Amniotic epithelial cell (primary cell): ENCODE results near the gene MAPK11.

Source experiments
- DNase-seq: peaks from one replicate; pipeline ENCODE4 v3.0.0-alpha.2; 2010; ENCODE audit warnings: low read depth

The MAPK11 gene

DNA sequence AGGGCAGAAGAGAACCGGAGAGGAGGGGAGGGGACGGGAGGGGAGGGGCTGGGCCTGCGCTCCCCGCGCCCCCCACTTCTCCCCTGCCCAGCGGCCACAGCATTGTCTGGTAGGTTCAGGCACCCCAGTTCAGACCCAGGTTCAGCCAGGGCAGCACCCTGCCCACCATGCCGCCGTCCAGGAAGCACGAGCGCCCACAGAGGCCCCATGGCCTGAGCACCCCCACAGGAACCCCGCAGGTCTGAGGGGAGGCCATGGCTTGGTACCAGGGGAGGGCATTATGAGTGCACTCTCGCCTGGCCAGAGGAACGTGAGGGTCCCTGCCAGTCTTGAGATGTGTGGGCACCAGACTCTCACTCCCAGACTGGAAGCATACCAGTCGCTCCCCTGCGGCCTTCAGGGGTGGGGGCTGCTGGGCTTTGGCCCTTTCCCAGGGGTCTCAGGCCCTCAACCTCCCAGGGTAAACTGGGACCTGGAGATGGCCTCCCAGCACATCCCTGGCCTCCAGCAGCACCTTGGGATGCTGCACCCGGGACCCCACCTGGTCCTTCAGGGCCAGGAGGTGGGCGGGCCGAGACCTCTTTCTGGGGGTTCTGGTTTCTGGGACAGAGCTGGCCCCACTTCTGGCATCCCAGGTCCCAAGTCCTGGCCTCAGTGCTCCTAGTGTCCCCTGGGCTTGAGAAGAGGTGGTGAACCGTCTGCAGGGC lies 37.9 kb upstream of the MAPK11 start:
- no peak for DNase-seq

DNA sequence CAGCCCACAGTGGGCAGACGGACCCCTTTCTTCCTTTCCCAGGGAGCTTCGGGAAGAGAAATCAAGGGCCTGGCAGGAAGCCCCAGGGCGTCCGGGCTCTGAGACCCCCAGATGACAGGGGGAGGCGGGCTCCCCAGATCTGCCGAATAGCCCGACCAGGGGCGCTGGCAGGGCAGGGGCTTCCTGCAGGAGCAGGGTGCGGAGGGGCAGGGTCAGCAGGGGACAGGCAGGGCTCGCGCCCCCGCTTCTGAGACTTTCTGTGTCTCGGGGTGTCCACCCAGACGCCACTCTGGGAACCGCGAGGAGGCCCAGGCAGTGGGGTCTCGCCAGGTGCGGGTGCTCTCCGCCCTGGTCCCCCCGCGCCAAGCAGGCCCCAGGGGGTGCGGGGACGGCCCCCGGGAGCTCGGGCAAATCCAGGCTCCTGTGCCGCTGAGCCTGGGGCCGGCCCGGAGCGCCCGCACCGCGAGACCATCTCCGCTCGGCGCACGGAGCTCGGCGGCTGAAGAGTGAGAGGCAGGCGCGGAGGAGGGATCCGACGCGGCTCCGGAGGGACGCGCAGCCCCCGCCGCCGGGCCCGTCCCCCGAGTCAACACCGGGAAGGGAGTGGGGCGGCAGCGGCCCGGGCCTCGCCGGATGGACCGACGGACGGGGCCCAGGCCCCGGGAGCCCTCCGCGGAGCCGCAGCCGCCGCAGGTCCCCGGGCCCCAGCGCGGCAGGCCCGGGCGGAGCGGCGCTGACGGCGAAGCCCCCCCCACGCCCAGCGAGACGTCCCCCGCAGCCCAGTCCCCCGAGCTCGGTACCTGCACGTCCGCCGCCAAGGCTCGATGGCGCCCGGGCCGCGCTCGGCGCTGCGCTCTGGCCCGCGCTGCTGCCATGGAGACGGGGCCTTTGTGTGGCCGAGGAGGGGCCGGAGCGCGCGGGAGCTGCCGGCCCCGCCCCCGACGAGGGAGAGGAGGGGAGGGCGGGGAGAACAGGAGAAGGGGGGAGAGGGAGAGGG lies 36.9 kb upstream of the MAPK11 start, which contains the start of gene PLXNB2:
Gene PLXNB2 (minus strand): TSS at position 894 of the 997 bp plus-strand sequence. CDS start 17,062 bp downstream, outside the sequence.
- peak; percentile 85 for DNase-seq

DNA sequence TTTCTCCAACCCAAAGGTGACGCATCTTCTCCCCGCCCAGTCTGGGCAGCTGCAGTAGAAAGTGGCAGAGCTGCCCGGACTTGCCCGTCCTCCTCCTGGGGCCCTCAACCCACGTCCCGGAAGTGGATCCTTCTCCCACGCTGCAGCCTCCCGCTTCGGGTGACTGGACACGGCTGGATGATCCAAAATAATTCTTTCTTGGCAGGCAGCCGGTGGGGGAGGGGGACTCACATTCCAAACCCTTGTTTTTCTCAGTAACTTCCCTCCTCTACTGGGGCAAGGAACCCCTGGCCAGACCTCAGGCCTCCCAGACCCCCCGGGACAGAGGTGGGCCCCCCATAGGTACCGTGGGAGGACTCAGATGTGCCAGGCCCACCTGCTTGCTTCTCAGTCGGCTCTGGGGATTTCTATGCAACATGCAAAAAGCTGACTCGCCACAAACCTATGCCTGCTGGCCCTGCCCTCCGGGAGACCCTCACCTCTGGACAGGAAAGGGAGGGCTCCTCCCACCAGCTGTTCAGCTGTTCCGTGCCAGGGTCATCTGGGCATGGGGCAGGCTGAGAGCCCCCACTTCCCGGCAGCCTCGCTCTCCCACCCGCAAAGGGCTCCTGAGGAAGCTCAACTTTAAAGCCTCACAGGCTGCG lies 35.9 kb upstream of the MAPK11 start:
- DNase-seq: peak; percentile 98

DNA sequence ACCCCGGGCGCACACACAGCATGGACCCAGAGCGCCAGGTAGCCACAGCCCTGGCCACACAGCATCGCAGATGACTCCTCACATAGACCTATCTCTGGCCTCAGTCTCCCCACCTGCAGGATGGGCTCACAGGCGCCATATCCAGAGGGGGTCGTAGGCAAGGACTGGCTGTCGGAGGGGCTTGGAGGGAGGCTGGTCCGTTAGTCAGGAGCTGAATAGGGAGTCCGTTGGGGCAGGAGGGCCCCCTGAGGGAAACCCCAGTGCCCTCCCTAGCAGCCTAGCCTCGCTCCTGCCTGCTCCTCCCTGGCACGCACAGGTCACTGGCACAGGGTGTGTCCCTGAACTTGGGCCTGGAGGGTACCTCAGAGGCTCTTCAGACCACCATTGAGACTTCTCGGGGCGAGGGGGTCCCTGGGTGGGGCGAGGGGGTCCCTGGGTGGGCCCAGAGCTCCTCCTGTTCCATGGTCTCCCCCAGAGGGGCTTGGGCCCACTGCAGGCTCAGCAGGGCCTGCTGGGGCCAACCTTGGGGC lies 35.3 kb upstream of the MAPK11 start:
- DNase-seq: no peak

DNA sequence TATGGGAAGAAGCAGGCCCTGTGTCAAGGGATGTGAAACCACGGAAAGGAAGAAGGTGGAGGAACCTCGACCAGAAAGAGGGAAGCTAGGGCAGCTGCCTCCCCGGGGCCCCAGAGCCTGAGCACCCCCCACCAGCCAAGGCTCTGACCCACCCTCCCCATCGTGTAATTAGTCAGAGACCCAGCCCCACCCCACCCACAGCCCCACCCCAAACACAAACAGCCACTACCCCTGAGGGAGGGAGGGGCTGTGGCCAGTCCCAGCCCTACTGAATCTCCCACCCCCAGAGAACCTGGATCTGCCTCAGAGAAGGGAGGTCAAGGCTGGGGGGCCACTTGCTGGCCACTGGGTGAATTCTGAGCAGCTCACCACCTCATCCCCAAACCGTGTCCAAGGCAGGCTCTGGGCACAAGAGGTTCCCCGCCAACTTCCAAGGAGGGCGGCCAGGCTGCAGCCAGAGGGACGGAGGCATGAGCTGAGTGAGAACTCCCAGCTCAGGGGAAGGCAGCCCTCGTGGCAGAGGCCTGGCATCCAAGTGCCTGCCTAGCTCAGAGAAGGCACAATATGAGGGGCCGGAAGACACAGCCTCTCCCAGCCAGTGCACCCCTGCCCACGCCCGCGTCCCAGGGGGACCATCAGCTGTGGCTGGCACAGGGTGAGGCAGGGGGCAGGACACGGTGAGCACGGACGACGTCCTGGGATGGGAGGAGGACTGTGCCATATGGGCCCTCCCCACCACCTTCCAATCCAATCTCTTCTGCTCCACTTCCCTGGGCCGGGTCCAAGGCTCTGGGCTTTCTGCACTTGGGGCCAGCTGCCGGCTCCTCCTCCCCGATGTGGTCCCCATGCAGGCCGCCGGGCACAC lies 34.6 kb upstream of the MAPK11 start:
- no peak for DNase-seq

DNA sequence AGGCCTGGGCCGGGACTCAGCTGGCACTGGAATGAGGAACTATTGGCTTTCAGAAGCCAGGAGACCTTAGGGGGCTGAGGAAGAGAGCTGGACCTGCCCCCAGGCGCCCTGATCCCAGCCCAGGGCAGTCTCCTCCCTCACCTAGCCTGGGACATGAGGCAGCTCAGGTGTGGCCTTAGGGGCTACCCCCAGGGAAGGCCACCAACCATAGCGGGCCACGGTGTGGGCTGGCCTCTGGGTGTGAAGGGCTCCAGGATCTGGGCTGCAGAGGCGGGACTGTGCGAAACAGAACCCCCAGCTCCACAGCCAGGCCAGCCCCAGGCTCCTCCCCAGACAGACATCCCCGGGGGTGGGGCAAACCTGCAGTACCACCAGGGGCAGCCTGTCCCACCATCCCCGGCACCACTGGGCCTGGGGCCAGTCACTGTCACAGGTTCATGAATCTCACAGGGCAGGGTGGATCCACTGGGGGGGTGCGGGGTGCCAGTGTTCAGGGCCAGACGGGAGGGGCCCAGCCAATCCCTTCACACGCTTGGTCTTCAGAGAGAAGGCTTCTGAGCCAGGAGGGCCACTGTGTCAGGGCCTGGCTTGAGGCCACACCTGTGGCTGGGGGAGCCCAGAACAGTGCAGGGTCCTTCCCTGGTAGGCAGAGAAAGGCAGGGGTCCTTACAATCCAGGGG lies 33.8 kb upstream of the MAPK11 start:
- DNase-seq: no peak

DNA sequence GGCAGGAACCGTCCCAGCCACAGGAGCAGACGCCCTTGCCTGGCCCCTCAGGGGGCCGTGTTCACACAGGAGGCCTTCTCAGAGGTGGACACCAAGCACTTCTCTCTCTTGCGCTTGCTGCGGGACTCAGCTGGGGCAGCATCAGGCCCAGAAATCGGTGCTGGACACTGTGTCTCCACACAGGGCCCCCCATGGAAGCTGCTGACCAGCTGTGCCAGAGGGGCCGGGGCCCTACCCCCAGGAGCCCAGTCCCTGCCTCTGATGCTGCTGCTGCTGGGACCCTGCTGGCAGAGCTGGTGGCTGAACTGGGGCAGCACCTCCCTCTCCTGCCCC lies 33.3 kb upstream of the MAPK11 start:
- no peak for DNase-seq

DNA sequence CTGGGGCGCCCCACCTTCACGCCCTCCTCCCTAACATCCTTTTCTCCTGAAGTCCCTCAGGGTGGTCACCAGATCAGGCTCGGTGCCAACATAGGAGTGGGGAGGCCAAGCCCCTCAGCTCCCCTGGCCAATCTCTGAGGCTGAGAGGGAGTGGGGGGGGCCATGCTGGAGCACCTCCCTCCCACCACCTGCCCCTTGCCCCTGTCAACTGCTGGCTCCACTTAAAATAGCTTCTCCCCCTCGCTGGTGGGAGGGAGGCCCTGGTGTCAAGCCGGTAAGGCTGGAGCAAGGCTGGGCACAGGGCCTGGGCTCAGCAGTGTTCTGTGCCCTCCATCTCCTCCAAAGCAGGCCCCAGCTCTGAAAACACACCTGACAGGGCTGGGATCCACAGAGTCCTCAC lies 32.4 kb upstream of the MAPK11 start:
- no peak for DNase-seq

DNA sequence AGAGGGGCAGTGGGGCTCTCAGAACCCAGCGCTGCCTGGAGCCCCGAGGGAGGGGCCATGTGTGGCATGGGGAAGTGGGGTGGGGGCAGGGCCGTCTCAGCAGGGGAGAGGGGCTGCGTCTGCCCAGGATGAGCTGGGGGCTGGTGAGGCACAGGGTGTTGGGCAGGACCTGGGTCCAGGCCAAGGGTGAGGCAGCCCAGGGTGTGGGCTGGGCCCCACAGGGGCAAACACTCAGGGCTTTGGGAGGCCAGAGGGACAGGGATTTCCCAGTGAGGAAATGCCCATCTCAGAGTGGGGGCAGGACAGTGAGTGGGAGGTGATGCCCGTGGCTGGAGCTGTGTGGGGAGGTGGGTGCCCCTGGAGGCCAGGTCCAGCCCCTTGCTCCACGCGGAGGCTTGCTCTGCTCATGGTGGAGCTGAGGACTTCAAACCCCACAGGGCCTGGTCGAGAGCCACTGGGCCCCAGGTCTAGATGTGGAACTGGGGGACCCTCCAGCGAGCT lies 31.9 kb upstream of the MAPK11 start:
- peak; percentile 62 for DNase-seq

DNA sequence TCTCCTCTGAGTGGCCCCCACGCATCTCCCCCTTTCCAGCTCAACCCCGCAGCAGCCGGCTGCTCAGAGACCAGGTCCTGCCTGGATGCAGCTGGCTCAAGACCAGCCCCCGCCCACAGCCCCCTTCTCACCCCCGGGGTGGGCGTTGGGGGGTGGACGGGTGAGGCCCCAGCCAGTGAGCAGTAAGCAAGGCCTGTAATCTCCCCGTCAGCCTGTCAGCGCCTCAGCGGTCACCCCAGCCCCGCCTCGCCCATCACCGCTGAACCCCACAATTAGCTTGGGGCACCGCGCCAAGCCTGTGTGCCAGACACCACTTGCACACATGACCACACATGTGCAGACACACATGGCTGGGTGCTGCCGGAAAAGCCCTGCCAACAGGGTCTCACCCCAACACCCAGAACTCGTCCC lies 31.4 kb upstream of the MAPK11 start:
- no peak for DNase-seq

DNA sequence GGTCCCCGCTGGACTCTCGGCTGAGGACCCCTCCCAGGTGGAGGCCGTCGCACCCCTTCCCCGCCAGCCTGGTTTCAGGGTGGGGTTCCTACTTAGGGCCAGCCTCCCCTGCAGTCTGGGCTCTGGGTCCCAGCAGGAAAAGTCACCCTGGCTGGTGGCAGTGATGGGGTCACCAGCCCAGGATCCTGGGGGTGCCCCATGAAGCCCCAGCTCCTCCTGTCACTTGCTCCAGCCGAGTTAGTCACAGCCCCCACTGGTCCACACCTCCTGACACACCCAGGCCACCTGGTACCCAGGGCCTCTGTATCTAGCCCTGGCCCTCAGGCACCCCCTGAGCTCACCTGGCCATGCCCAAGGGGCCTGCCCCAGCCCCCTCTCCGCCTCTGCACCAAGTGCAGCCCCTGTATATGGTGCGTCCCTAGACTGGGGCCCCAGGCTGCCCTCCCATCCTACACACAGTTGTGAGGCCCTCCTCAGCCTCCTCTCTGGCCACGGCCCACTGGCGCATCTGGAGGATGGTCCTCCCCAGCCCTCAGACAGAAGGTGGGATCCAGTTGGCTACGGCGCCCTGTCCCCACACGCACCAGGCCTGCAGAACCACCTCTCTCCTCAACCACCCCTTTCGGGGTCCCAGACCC lies 30.6 kb upstream of the MAPK11 start:
- DNase-seq: no peak

DNA sequence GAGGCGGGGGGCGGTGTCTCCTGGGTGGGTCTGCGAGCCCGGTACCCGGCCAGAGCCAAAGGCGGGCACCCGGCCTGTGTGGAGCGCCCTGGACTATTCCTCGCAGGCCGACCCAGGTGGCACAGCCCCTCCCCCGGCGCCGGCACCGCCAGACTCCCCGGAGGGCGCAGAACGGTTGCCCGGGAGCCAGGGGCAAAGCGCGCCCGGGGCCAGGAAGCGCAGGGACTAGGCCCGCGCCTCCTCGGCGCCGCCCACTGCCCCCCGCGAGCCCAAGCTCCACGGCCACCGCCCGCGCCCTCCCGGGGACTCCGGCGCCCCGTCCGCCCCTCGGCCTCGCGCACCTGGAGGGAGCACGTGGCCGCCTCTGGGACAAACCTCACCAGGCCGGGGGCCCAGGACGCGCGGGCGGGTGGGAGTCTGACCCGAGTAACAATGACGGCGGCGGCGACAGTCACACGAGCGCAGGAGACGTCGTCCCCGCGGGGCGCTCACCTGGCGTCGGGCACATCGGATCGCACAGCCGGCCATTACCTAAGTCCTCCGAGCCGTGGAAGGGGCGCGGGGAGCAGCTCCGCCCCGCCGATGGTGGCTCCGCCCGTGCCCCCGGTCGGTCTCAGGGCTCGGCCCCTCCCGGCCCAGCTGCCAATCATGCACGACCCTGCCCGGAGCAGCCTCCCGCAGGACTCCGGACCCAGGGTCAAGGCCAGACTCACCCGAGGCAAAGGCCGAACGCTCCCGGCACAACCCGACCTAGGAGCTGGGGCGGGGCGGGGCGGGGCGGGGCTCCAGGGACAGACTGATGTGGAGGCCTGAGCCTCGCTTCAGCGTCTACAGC lies 29.8 kb upstream of the MAPK11 start:
- no peak for DNase-seq

DNA sequence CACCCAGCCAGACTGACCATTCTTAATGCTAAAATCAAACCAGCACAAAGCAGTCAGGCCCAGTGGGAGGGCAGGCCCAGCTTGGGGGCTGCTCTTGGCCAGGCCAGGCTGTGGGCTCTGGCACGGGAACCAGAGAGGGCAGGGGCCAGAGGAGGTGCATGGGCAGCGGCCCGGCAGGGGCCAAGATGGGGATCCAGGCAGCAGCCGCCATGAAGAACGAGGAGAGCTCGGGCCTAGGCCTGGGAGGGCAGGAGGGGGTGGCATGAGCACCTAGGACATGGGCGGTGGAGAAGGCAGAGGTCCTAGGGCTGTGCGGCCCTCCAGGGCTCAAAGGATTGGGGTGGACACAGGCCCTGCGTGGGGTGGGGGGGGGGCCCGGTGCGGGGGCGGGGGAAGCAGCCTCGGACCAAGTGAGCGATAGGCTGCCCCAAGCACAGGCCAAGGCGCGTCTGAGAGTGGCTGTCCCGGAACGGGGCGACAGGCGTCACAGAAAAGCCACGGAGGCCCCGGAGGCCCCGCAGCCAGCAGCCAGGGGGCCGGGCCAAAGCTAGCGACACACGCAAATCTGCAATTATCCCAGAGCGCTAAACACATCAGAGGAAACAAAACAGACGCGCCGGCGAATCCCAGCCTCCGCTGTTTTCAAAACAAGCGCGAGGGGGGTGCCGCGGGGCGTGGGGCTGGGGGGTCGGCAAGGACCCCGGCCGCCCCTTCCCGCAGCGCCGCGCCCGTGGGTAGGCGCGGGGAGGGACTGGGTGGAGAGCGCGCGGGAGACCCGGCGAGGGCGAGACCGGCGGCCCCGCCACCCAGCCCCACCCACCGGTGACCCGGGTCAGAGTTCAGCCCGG lies 29.0 kb upstream of the MAPK11 start:
- no peak for DNase-seq

DNA sequence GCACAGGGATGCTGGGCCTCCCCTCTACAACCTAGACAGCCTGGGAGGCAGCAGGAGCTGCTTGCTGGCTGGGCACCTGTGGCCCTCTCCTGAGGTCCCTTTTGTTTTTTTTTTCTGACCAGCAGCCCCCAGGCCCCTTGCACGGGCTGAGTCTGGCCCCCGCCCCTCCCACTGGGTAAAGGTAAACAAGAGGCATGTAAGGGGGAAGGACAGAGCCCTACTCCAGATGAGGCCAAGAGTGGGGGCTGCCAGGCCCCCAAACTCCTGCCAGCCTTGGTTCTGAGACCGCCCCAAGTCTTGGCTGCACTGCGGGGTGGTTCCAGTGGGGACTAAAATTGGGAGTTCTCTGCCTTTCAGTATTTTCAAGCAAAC lies 28.1 kb upstream of the MAPK11 start:
- DNase-seq: no peak

DNA sequence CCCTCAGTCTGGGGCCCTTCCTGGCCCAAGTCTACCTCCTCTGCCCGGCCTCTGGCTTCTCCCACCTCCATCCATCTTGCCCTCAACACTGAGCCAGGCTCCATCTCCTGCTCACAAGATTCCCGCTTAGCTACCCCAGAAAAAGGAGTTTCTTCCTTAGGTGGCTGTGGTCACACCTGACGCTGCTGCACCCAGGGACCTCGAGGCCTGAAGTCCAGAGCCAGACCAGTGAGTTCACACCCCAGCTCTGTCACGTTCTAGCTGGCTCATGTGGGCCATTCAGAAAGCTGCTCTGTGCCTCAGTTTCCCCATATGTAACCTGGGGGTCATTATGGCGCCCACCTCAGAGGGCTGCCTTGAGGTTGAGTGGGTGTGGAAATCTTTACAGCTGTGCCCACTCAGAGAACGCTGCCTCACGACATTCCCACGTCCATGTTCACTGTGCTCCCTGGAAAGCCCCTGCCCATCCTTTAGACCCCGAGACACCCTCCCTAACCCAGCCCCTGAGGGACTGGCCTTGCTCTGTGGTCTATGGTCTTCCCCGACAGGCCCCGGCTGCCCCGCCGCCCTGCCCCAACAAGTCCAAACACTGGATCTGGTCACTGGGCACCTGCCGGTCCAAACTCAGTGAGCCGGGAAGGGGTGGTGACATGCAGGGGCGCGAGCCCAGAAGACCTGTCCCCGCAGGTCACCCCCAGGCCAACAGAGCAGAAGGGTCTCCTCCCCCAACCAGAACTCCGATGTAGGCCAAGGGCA lies 27.5 kb upstream of the MAPK11 start:
- no peak for DNase-seq

DNA sequence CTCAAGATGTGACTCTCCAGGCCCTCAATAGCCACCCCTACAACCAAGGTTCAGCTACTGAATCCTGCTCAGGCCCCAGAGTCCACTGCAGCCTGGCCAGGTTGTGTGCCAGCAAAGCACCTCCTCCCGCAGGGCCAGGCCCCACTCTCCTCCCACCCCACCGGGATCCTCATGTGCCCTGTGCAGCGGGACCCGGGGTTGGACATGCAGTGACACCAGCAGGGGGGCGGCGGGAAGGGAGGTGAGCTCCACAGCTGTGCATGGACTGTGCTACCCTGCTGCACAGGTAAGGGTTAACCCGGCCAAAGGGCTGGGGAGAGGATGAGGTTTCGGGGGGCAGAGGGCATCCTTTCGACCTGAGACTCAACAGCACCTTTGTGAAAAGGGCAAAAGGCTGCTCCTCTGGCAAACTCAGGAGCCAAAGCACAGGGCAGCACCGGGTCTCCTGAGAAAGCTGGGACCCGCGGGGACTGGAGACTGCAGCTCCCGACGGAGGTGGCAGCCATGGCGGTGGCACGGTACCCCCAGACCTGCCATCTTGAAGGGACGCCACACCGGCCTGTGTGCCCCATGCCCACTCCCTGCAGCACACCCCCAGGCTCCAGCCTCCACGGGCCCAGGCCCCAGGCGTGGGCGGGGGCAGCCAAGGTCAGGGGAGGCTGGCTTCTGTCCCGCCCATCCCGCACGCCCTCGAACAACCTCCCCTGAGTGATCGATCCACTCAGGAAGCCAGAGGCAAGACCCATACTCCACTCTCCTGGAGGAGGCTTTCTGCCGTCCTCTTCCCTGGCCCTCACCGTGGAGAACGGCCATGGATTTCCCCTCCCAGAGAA lies 26.7 kb upstream of the MAPK11 start:
- no peak for DNase-seq

DNA sequence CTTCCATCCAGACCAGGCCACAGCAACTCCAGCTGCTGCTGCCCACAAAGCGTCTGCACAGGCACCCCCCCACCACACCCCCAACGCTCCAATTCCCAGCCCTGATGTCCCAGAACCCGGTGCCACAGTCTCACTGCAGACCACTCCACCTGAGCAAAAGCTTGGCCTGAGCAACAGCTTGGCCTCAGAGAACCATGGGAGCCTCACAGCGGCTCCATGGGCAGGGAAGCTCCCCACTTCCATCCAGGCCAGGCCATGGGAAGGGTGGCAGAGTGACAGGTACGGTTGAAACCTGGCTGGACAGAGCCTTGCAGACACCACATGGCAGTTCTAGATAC lies 24.1 kb upstream of the MAPK11 start:
- DNase-seq: no peak
